Measurements from ENCODE around the gene SLC31A1. TPM values are rescaled to one million over a fixed set of nuclear protein-coding genes. Genes with fewer than 3 reads are reported as not detected.

The SLC31A1 gene
- total RNA-seq, 2 donors from 2014 or later: 13.1 to 17.3 TPM

DNA sequence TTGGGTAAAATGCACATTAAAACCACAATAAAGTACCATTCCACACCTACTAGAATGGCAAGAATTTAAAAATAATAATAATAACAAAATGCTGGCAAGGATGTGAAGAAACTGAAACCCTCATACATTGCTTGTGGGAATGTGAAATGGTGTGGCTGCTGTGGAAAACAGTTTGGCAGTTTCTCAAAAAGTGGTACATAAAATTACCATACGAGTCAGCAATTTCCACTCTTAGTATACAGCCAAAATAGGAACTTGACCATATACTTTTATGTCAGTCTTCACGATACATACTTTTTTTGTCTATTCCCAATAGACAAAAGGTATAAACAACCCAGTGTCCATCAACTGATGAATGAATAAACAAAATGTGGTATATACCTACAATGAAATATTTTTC, 15.9 kb upstream of the SLC31A1 start:
- no peak for ATAC-seq (replicated peaks)
- H3K27me3 Mint-ChIP-seq: no peaks in the 10 kb centered on the region
- H3K27ac Mint-ChIP-seq: no peak overlapping the region
- H3K4me3 Mint-ChIP-seq: no peak overlapping the region
- peaks cover 99% of the 10 kb centered on the region for H3K36me3 Mint-ChIP-seq (ENCODE audit: low read depth)
- H3K9me3 Mint-ChIP-seq: no peaks in the 10 kb centered on the region
- H3K4me1 Mint-ChIP-seq: no peaks in the 10 kb centered on the region

DNA sequence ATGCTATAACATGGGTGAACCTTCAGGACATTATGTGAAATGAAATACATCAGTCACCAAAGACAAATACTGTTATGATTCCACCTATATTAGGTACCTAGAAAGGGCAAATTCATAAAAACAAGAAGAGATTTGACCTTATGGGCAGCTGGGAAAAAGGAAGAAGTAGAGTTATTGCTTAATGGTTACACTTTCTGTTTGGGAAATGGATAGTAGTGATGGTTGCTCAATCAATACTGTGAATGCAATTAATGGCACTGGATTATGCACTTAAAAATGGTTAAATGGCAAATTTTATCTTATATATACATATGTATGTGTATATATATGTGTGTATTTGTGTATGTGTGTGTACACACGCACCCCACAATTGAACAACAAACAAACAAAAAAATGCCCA, 15.5 kb upstream of the SLC31A1 start:
- no peaks in the 10 kb centered on the region for H3K9me3 Mint-ChIP-seq
- ATAC-seq (replicated peaks): no peak
- no peaks in the 10 kb centered on the region for H3K4me1 Mint-ChIP-seq
- H3K27ac Mint-ChIP-seq: no peak overlapping the region
- H3K27me3 Mint-ChIP-seq: no peaks in the 10 kb centered on the region
- H3K36me3 Mint-ChIP-seq (ENCODE audit: low read depth): peaks cover 99% of the 10 kb centered on the region
- no peak overlapping the region for H3K4me3 Mint-ChIP-seq

- peaks cover 91% of the 10 kb centered on the region for H3K36me3 Mint-ChIP-seq (ENCODE audit: low read depth)
- H3K9me3 Mint-ChIP-seq: no peaks in the 10 kb centered on the region
- H3K27me3 Mint-ChIP-seq: no peaks in the 10 kb centered on the region
- H3K4me3 Mint-ChIP-seq: no peak overlapping the region
- no peak for ATAC-seq (replicated peaks)
- peaks cover 16% of the 10 kb centered on the region for H3K4me1 Mint-ChIP-seq
- H3K27ac Mint-ChIP-seq: no peak overlapping the region
These were observed 10.5 kb upstream of the SLC31A1 start for GRCh38 chr9:113210815-113211214.

- Mint-ChIP-seq H3K4me3 (no peak overlapping the region), H3K27me3 (no peaks in the 10 kb centered on the region), H3K9me3 (no peaks in the 10 kb centered on the region), H3K4me1 (peaks cover 27% of the 10 kb centered on the region), H3K36me3 (ENCODE audit: low read depth) (peaks cover 63% of the 10 kb centered on the region), H3K27ac (peak overlapping the region; percentile 62)
- no peak for ATAC-seq (replicated peaks)
These were observed 6.2 kb upstream of the SLC31A1 start for GRCh38 chr9:113215132-113215531.

DNA sequence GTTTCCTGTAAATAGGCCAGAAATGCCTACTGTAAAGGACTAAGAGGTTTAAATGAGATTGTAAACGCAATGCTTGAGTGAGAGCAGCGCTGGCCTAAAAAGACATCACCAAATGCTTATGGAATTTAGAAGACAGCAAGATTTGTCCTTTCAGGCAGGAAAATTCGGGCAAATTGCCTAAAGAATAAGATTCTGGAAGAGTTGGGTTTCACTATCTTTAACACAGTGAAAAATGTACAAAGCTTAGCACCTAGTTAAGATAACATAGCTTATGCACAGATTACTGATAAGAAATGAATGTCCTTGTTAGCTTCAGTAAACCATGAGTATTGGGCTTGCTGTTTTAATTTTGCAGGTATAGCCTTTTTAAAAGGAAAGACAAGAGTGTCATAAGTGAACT, 4.9 kb upstream of the SLC31A1 start:
- Mint-ChIP-seq H3K4me1 (peaks cover 27% of the 10 kb centered on the region), H3K4me3 (no peak overlapping the region), H3K9me3 (no peaks in the 10 kb centered on the region), H3K27ac (peak overlapping the region; percentile 20), H3K36me3 (ENCODE audit: low read depth) (peaks cover 60% of the 10 kb centered on the region), H3K27me3 (no peaks in the 10 kb centered on the region)
- ATAC-seq (replicated peaks): no peak

DNA sequence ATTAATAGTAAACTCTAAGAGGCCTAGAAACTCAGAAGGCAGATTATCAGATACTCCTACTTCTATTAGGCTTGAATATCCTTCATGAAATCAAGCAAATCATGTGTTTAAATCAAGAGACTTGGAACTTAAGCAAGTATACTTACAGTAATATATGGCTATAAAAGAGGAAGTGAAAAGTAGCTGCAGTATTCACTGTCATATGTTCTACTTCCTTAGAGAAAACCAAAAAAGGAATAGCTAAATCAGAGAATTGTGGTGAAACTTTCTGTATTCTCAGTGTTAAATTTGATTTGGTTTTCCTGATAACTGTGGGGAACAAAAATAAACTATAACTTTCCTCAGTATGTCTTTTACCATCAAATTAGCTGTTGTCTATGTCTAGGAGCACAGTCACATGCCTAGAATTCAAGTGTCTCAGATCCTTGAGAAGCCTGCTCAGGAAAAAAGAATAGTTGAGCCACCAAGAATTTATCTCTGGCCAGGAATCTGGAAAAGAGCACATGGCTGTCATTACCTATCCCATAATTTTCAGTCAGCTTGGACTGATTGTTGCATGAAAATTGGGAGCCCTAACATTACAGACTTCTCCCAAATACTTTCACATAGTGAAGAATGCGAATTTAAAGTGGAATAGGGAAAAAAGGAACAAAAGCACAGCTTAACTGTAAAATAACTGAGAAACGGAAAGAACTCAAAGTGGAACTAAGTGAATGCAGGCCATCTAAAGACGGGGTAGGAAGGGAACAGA, 2.0 kb upstream of the SLC31A1 start:
- Mint-ChIP-seq H3K9me3 (no peaks in the 10 kb centered on the region), H3K4me1 (peaks cover 28% of the 10 kb centered on the region), H3K36me3 (ENCODE audit: low read depth) (peaks cover 38% of the 10 kb centered on the region), H3K4me3 (peak overlapping the region; percentile 99), H3K27ac (peak overlapping the region; percentile 98), H3K27me3 (no peaks in the 10 kb centered on the region)
- no peak for ATAC-seq (replicated peaks)

GRCh38 chr9:113219969-113220368, 1.4 kb upstream of the SLC31A1 start:
- H3K27me3 Mint-ChIP-seq: no peaks in the 10 kb centered on the region
- H3K4me1 Mint-ChIP-seq: peaks cover 22% of the 10 kb centered on the region
- H3K36me3 Mint-ChIP-seq (ENCODE audit: low read depth): peaks cover 38% of the 10 kb centered on the region
- peak overlapping the region; percentile 98 for H3K27ac Mint-ChIP-seq
- ATAC-seq (replicated peaks): peak; percentile 67
- H3K4me3 Mint-ChIP-seq: peak overlapping the region; percentile 99
- H3K9me3 Mint-ChIP-seq: no peaks in the 10 kb centered on the region

- Mint-ChIP-seq H3K36me3 (ENCODE audit: low read depth) (peaks cover 33% of the 10 kb centered on the region), H3K4me1 (peaks cover 19% of the 10 kb centered on the region), H3K9me3 (no peaks in the 10 kb centered on the region), H3K4me3 (peak overlapping the region; percentile 99), H3K27me3 (no peaks in the 10 kb centered on the region), H3K27ac (peak overlapping the region; percentile 98)
- ATAC-seq (replicated peaks): peak; percentile 33
These were observed 809 bp upstream of the SLC31A1 start for GRCh38 chr9:113220467-113221002.

GRCh38 chr9:113221800-113222481, 597 bp downstream of the SLC31A1 start:
- peaks cover 19% of the 10 kb centered on the region for H3K4me1 Mint-ChIP-seq
- no peak for ATAC-seq (replicated peaks)

DNA sequence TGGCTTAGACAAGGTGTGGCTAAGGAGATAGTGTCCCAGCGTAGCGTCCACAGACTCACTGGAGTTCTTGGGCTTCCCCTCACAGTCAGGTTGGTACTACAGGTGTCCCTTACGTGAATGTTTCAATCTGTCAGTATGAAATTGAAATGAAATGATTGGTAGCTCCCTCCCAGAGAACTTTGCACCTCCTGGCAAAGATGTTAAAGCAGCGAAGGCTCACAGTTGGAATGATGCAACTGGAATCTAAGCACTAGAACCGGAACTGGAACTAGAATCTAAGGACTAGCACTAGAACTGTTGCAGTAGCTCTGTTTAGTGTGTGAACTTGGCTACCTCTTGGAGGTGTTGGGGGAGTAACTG, 1.1 kb downstream of the SLC31A1 start:
- no peak for ATAC-seq (replicated peaks)
- Mint-ChIP-seq H3K9me3 (no peaks in the 10 kb centered on the region), H3K4me1 (peaks cover 19% of the 10 kb centered on the region), H3K27me3 (no peaks in the 10 kb centered on the region), H3K27ac (peak overlapping the region; percentile 98), H3K36me3 (ENCODE audit: low read depth) (peaks cover 33% of the 10 kb centered on the region), H3K4me3 (peak overlapping the region; percentile 99)

More at GRCh38 chr9:113221800-113222481, 597 bp downstream of the SLC31A1 start:
- Mint-ChIP-seq H3K27ac (peak overlapping the region; percentile 98), H3K9me3 (no peaks in the 10 kb centered on the region), H3K36me3 (ENCODE audit: low read depth) (peaks cover 33% of the 10 kb centered on the region), H3K4me3 (peak overlapping the region; percentile 99), H3K27me3 (no peaks in the 10 kb centered on the region)

- H3K27ac Mint-ChIP-seq: no peak overlapping the region
- no peaks in the 10 kb centered on the region for H3K27me3 Mint-ChIP-seq
- no peak overlapping the region for H3K4me3 Mint-ChIP-seq
- H3K4me1 Mint-ChIP-seq: peaks cover 21% of the 10 kb centered on the region
- peaks cover 30% of the 10 kb centered on the region for H3K36me3 Mint-ChIP-seq (ENCODE audit: low read depth)
- no peaks in the 10 kb centered on the region for H3K9me3 Mint-ChIP-seq
- ATAC-seq (replicated peaks): no peak
These were observed 2.6 kb downstream of the SLC31A1 start for GRCh38 chr9:113223963-113224362.

GRCh38 chr9:113227436-113227835, 6.1 kb downstream of the SLC31A1 start:
- ATAC-seq (replicated peaks): no peak
- H3K27ac Mint-ChIP-seq: no peak overlapping the region
- H3K9me3 Mint-ChIP-seq: no peaks in the 10 kb centered on the region
- peaks cover 7% of the 10 kb centered on the region for H3K4me1 Mint-ChIP-seq
- H3K36me3 Mint-ChIP-seq (ENCODE audit: low read depth): peaks cover 9% of the 10 kb centered on the region
- no peaks in the 10 kb centered on the region for H3K27me3 Mint-ChIP-seq
- no peak overlapping the region for H3K4me3 Mint-ChIP-seq

- peaks cover 12% of the 10 kb centered on the region for H3K4me1 Mint-ChIP-seq
- H3K27me3 Mint-ChIP-seq: no peaks in the 10 kb centered on the region
- no peaks in the 10 kb centered on the region for H3K9me3 Mint-ChIP-seq
- no peak overlapping the region for H3K4me3 Mint-ChIP-seq
- peaks cover 9% of the 10 kb centered on the region for H3K36me3 Mint-ChIP-seq (ENCODE audit: low read depth)
- H3K27ac Mint-ChIP-seq: no peak overlapping the region
- ATAC-seq (replicated peaks): no peak
These were observed 6.9 kb downstream of the SLC31A1 start for GRCh38 chr9:113228130-113228665.

DNA sequence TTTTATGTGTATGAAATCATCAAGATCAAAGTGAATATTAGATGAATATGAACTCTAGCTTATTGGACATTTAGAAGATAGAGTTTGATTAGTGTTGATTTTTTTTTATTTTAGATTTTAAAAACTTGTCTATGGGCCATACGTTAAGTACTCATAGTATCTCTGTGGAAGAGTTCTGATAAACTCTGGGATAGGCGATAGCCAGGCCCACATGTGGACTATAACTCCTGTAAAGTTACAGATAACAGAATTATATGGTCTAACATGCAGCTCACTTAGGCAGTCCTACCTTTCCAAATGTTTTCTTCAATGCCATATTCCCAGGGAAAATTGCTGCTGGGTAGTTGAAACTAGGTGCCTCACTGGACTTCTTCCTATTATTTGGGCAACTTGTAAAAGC, 10.4 kb downstream of the SLC31A1 start:
- Mint-ChIP-seq H3K27ac (no peak overlapping the region), H3K36me3 (ENCODE audit: low read depth) (no peaks in the 10 kb centered on the region), H3K9me3 (no peaks in the 10 kb centered on the region), H3K4me1 (peaks cover 15% of the 10 kb centered on the region), H3K4me3 (no peak overlapping the region), H3K27me3 (no peaks in the 10 kb centered on the region)
- no peak for ATAC-seq (replicated peaks)
